Transverse colon (tissue), 4 donors: ENCODE measurements around the gene ARHGEF16.

ENCODE experiments used
- EP300 ChIP-seq: sonication (generic); formaldehyde crosslinking; IDR thresholded peaks from one replicate; pipeline ENCODE4 v1.6.1; 2017; ENCODE audit warnings: antibody characterized with exemption, low read depth
- POLR2A ChIP-seq: fragments of 450-650 bp; IDR thresholded peaks from one replicate; pipeline ENCODE4 v1.6.1; 2016; ENCODE audit warnings: antibody characterized with exemption, mild to moderate bottlenecking, moderate library complexity
- POLR2AphosphoS5 ChIP-seq, 3 donors: sonication (generic); formaldehyde crosslinking; IDR thresholded peaks; one replicate each; pipeline ENCODE4 v1.6.1; 2016; ENCODE audit warnings: antibody characterized with exemption in 3 of 3
- TF ChIP-seq, protein P1 (sequence below), 5 experiments: fragments of 200-600 bp in 3 of 5; fragments of 450-650 bp in 2 of 5; sonication (generic) in 3 of 5; IDR thresholded peaks; 1 replicate in 2 of 5; 2 replicates in 3 of 5; pipeline ENCODE4 v1.5.1; 2016 to 2017; ENCODE audit warnings: antibody characterized with exemption in 5 of 5, inconsistent platforms in 3 of 5, mild to moderate bottlenecking in 2 of 5, moderate library complexity in 1 of 5

DNA sequence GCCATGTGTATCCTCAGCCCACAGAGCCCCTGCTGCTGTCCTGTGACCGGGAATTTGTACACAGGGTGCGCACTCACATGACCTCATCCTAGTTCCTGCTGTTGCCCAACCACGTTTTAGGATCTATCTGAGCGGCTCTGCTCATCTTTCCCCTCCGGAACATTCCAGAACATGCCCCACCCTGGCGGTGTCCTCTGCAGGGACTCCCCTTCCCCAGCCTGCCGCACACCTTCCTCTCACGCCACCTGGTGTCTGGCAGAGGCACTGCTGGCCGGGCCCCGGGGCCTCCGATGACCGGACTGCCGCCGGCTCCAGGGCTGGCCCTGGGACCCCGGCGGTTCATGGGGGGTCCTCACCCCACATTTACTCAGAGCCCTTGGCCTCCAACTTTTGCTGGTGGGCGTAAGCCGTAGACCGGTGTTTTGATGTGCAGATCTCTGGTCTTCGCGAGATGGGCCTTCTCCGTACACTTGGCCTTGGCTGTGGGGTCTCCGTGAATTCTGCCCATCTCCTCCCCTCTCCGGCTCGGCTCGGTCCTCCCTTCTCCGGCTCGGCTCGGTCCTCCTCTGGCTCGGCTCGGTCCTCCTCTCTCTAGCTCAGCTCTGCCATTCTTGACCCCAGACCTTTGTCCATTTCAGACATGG is 29.5 kb downstream of the ARHGEF16 start:
- TF ChIP-seq, protein P1, sequence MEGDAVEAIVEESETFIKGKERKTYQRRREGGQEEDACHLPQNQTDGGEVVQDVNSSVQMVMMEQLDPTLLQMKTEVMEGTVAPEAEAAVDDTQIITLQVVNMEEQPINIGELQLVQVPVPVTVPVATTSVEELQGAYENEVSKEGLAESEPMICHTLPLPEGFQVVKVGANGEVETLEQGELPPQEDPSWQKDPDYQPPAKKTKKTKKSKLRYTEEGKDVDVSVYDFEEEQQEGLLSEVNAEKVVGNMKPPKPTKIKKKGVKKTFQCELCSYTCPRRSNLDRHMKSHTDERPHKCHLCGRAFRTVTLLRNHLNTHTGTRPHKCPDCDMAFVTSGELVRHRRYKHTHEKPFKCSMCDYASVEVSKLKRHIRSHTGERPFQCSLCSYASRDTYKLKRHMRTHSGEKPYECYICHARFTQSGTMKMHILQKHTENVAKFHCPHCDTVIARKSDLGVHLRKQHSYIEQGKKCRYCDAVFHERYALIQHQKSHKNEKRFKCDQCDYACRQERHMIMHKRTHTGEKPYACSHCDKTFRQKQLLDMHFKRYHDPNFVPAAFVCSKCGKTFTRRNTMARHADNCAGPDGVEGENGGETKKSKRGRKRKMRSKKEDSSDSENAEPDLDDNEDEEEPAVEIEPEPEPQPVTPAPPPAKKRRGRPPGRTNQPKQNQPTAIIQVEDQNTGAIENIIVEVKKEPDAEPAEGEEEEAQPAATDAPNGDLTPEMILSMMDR (IDR thresholded peaks at IDR 0.05): peak; percentile 75 to 93 (median 91)
- no peak for TF ChIP-seq POLR2A
- no peak for TF ChIP-seq POLR2AphosphoS5 (IDR thresholded peaks at IDR 0.05)
- TF ChIP-seq EP300: no peak
